Pulmonary artery endothelial cell (primary cell): ENCODE results near the gene ZEB2. TPM values are rescaled to one million over a fixed set of nuclear protein-coding genes. Genes with fewer than 3 reads are reported as not detected.

ENCODE experiments used
- DNase-seq: peaks from one replicate; pipeline ENCODE4 v3.0.0-alpha.2; 2011; ENCODE audit warnings: low read depth, low spot score
- total RNA-seq: library from RNA; depleted of rRNA; stranded (reverse); fragments of >200 nt; gene quantifications from 2 replicates; pipeline ENCODE4 v1.2.3, GENCODE V29; 2014

Gene ZEB2
- total RNA-seq, 1 donor from 2014 or later = 22.5 TPM

- DNase-seq = no peak
These were observed 48.4 kb downstream of the ZEB2 start for GRCh38 chr2:144471305-144472045.

DNA sequence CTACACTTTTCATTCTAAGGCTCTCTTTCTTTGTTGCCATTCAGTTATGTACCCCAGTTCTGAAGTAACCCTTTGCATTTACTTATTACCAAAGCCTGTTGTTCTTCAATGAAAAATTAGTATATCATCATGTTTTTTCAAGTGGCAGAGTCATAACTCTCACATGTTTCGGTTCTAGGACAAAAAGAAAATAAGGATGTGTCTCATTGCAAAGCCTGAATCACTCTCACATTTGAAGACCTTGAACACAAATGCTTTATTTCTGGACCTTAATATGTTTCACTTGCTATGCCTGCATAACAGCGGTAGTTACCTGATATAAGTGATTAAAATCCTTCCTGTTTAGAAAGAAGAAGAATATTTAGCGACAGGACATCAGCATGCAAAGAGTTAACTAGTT, 49.1 kb downstream of the ZEB2 start:
- DNase-seq = no peak

- no peak for DNase-seq
These were observed 49.6 kb downstream of the ZEB2 start for GRCh38 chr2:144470334-144470733.

GRCh38 chr2:144469798-144470197, 50.1 kb downstream of the ZEB2 start:
- DNase-seq = no peak

GRCh38 chr2:144468823-144469595, 50.9 kb downstream of the ZEB2 start:
- no peak for DNase-seq

- no peak for DNase-seq
These were observed 52.3 kb downstream of the ZEB2 start for GRCh38 chr2:144467502-144468137.

GRCh38 chr2:144466637-144467036, 53.3 kb downstream of the ZEB2 start:
- DNase-seq = no peak

- no peak for DNase-seq
These were observed 54.2 kb downstream of the ZEB2 start for GRCh38 chr2:144465749-144466148.

DNA sequence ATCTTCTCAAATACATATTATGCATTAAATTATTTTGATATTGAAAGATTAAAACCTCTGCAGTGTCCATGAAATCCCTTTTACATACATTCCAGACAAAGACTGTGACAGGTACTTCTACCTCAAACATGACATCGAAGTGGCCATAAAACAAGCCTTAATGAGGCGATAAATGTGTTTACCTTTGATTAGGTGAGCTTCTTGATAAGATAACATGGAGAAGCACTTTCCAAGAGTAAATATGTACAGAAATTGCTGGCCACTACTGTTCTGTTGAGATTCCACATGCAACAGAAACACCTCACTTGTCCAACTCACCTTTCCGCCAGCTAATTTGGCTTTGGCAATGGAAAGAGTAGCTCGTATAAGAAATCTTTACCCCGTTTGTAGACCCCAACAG, 55.2 kb downstream of the ZEB2 start:
- DNase-seq = no peak

GRCh38 chr2:144463266-144463665, 56.7 kb downstream of the ZEB2 start:
- no peak for DNase-seq

- no peak for DNase-seq
These were observed 57.7 kb downstream of the ZEB2 start for GRCh38 chr2:144462266-144462665.

GRCh38 chr2:144461308-144461766, 58.6 kb downstream of the ZEB2 start:
- DNase-seq = no peak

DNA sequence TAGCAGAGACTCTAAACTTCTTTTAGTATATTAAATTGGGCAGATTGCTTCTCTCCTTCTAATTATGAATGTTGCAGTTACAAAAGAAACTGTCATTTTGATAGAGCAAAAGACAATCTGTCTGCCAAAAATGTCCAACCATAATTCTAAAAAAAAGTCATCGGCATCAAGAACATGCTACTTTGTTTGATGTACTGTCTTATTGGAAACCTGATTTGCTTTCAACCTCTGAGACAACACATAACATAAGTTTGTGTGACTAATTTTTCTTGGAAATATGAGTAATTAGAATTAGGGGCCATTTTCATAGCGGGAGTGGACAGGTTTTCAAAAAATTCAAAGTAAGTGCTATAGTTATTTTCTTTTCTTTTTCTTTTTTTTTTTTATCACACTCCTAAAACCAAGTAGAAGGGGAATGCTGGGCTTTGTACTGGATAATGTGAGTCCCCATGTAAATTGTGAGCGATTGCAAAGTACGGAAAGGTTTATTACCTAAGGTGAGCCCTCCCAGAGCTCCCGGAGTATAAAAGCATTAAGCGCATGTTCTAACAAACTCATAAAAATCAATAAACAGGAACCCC, 59.1 kb downstream of the ZEB2 start:
- no peak for DNase-seq

DNA sequence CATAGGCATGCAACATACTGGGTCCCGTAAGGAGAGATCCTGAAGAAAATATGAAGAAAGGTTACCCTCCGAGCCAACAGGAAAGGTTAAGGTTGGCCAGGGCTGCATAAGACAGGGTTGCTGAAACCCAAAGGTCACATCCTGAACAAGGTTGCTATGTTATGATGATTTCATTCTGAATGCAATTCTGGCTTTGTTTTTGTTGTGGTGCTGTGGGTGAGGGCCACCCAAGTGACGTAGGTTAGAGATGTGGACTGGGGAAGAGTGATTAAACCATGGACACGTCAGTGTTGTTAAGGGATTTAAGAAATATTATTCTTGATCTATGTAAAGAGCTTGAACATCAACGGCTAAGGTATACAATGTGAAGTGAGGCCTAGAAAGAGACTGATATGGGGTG, 60.0 kb downstream of the ZEB2 start:
- DNase-seq = peak; percentile 55

DNA sequence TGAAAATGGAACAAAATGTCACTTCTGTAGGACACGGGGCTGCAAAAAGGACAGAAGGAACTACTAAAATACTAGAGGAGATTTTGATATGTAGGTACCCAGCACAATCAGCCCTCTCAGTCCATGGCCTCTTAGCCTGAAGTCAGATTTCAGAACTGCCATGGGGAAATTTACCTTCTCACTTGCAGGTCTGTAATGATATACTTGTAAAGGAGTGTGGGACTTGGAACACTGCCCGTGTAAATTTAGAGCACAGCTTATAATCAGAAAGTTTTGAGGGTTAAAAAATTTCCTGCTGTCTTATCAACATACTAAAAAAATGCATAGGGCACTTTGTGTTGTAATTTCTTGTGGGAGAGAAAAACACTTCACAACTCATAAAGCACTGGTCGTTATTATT, 60.6 kb downstream of the ZEB2 start:
- no peak for DNase-seq

- DNase-seq = no peak
These were observed 61.4 kb downstream of the ZEB2 start for GRCh38 chr2:144458541-144458940.

- no peak for DNase-seq
These were observed 63.2 kb downstream of the ZEB2 start for GRCh38 chr2:144456680-144457079.

GRCh38 chr2:144455987-144456386, 63.9 kb downstream of the ZEB2 start:
- no peak for DNase-seq

GRCh38 chr2:144454466-144455287, 65.2 kb downstream of the ZEB2 start:
- no peak for DNase-seq

DNA sequence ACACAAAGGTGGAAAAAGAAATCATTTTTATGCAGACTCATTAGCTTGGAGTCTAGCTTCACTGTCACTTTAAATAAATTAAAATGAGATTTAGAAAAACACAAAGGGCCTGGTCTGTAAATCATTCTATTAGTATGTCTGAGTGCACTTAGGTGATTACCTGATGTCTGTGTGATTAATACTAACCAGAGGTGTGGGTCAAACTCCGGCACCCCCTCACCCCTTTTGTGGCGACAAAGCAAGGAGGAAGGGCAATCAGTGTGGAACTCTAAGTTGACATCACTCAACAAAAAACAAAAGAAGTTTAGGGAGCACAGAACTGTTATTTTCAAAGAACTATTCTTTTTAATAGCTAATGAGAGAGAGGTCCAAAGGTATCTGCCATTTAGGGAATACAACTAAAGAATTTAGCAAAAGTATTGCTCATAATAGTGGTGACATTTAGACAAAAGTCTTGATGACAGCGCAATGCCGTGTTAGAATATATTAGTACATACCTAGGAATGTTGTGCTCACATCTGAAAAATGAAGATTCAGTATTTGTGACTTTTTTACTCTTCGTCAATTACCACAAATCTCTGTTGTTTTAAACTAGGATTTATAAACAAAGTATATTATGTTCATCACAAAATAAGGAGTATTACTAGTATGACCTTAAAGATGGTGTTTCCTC, 66.3 kb downstream of the ZEB2 start:
- DNase-seq = no peak

GRCh38 chr2:144452989-144453336, 67.0 kb downstream of the ZEB2 start:
- peak; percentile 30 for DNase-seq
